Fibroblast of peridontal ligament (primary cell): Measurements from ENCODE around the gene CCDC33.
A peak's percentile ranks its signal among the peaks of the same experiment; 100 is the strongest.

Experiments used
- DNase-seq: peaks from one replicate; pipeline ENCODE4 v3.0.0-alpha.2; 2010; ENCODE audit errors: extremely low read depth

CCDC33 gene

GRCh38 chr15:74258456-74259291 lies 22.5 kb downstream of the CCDC33 start:
- DNase-seq = no peak

GRCh38 chr15:74259292-74259648 lies 23.1 kb downstream of the CCDC33 start:
- no peak for DNase-seq

DNA sequence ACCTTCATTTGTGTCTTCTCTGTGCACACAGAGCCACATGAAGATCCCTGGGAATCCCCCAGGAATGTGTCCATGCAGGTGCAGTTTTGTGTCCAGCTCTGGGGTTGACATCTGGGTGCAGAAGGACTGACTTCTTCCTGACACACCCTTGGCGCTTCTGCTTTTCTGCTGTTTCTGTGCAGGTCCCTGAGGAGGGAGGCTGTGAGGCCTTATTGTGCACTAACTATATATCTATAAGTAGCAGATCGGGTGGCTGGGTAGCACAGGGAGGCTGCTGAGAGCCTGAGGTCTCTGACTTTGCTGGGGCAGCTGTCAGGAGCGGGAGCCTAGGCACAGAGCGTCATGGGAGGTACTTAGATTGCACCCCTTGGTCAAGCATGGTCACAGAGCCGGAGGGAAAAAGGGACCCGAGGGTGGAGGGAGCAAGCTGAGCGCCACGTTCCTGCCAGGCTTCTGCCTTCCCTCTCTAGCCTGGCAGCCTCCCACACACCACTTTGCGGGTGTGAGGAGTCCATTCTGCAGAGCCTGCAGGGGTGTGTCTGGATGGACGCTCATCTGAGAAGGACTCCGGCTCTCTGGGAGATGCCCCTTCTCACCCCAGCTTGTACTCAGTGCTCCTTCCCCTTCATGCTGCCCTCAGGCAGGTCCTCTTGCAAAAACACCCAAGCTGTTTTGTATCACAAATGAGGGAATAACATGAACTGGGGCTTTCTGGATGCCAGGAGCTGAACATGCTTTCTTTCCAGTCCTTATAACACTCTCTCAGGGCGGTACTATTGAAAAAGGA lies 23.9 kb downstream of the CCDC33 start:
- no peak for DNase-seq

DNA sequence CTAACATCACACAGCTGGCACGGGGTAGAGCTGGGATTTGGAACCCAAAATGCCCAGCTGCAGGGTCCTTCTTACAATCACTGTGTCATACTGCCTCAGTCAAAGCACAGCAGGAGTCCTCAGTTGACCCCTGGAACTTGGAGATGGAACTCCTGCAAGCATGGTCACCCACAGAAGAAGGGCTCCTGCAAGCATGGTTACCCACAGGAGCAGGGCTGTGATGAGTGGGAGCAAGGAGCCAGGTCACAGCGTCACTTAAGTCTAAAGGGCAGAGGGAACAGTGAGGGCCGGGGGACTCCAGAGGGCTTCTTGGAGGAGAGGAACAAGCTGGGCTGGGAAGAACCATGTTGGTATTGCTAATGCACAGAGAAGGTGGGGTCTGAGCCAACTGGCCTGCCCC lies 24.9 kb downstream of the CCDC33 start:
- DNase-seq = no peak

GRCh38 chr15:74261685-74262084 lies 25.6 kb downstream of the CCDC33 start:
- no peak for DNase-seq

- DNase-seq = no peak
Observed at GRCh38 chr15:74262151-74262550, 26.0 kb downstream of the CCDC33 start.

- no peak for DNase-seq
Observed at GRCh38 chr15:74262625-74263024, 26.5 kb downstream of the CCDC33 start.

DNA sequence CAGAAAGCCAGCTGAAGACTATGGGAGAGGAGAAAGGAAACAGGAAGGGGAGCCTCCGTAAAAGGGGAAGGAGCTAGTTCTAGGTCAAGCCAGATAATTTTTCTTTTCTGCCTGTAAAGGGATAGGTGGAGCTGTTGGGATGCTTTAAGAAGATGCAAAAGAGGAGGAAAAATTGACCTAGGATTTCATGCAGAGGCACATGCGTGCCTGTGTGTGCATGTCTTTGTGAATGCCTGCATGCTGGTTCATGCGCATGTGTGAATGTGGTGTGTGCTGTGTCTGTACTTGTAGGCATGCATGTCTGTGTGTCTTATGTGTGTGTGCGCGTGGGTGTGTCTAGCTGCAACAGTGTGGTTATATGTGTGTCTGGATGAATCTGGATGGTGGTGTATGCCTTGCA lies 27.3 kb downstream of the CCDC33 start:
- no peak for DNase-seq

GRCh38 chr15:74264081-74264501 lies 28.0 kb downstream of the CCDC33 start:
- DNase-seq = no peak

GRCh38 chr15:74265046-74265639 lies 29.0 kb downstream of the CCDC33 start:
- DNase-seq = peak; percentile 22

DNA sequence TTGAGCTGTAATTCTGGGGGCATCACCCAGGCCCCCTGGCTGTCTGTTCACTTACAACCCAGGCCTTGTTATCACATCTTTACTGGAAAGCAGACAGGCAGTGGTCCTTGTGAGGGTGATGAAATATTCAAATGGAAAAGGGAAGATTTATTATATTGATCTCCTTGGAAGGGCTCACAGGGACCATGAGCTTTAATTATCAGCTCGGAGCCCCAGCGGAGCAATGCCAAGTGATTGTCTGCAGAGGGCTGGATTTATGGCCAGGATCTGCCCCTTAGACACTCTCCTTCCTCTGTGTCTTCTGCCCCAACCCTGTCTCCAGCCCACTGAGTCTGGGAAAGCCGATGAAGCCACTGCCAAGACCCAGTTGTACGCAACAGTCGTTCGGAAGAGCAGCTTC lies 31.9 kb downstream of the CCDC33 start:
- DNase-seq = no peak

GRCh38 chr15:74269362-74270035 lies 33.4 kb downstream of the CCDC33 start:
- DNase-seq = no peak

GRCh38 chr15:74270155-74270554 lies 34.0 kb downstream of the CCDC33 start:
- no peak for DNase-seq

- DNase-seq = no peak
Observed at GRCh38 chr15:74270854-74271520, 34.9 kb downstream of the CCDC33 start.

DNA sequence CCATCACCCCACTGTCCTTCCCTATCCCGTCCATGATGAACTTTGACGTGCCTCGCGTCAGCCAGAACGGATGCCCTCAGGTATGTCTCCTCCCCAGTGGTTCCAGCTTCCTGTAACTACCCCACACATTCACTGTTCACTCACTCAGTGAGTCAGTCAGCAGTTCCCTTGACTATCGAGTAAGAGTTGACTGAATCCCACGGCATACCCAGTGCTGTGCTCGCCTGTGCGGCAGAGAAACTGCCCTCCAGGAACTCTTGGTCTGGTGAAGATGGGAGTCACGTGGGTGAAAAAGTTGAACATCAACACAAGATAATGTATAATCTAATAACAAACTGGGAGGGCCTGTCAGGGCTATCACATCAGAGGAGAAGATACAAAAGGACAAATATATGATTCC lies 36.7 kb downstream of the CCDC33 start:
- DNase-seq = no peak

- no peak for DNase-seq
Observed at GRCh38 chr15:74274470-74275038, 38.4 kb downstream of the CCDC33 start.

DNA sequence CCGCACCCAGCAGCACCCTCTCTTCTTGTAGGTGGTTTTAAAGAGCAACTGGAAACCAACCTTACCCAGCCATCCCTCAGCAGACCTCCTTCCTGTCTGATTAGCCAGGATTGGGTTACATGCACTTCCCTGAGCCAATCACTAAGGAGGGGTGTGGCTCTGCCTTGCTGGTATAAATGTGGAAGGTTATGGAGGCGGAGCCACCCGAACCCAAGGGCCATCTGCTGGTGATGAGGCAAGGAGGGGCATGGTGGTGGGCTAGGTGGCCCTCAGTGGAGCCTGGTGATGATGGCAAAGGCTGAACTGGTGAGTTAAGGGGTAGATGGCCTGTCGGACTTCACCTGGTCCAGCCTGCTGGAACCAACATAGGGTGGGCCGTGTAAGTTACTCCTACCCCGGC lies 39.8 kb downstream of the CCDC33 start:
- DNase-seq = no peak

DNA sequence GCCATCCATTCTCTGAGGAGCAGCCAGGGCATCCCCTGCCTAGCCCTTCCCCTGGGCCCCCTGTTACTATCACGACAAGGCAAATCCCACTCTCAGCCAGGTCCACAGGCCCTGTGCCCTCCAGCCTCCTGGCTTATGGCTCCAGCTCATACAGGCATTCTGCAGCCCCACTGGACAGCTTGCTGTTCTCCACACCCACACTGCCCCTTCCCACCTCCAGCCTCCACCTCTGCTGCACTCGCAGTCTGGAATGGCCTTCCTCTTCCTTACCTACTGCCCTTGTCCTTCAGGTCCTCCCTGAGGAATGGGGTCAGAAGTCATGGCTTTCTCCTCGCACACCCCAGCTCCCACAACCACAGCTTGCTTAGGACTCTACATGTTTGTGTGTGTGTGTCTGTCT lies 40.4 kb downstream of the CCDC33 start:
- no peak for DNase-seq

DNA sequence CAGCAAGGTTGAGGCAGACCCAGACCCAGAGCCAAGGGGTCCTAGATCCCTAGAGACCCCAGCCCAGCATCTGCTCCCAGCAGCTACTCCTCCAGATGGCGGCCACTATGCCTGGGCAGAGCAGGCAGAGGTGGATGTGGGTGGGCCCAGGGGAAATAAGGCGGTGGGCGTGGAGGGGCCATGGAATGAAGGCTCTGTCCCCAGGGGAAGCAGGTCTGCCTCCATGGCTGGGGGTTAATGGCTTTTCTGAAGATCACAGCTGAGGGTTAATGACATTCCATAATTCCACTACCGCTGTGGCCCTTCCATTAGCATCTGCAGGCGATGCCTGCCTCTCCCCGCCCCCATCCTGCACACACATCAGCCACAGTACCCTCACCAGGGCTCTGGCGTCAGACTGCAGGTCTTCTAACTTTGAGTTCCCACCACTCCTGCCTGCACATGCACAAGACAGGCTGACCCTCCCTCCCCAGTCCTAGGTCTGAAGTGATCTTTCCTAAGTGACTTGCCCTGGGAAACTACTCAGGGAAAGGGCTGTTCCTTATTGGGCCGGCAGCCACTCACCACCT lies 41.2 kb downstream of the CCDC33 start:
- no peak for DNase-seq

DNA sequence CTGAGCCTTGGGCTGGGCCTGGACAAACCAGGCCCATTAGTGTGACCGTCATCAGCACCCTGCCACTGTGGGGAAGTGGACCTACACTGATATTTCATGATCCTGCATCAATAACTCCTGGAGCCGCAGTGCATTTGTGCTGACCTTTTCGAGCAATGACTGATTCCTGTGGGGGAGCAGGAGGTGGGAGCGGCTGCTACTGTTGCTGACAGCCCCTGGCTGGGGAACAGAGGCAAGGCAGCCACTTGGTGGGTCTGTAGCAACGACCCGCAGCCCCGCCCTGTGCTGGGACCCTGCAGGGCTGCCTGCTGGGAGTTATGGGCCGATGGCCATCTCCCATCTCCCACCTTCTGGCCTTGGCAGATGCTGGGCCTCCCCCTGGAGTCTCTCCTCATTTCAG lies 42.1 kb downstream of the CCDC33 start:
- DNase-seq = no peak
